T-helper 22 cell (primary cell): ENCODE results near the gene GBX2.

Source experiments
- DNase-seq: peaks from one replicate; pipeline ENCODE4 v3.0.0-alpha.2; 2020; ENCODE audit warnings: low read depth

GBX2 gene

GRCh38 chr2:236167297-236168109 is 683 bp downstream of the GBX2 start:
- no peak for DNase-seq

GRCh38 chr2:236166796-236167296 is 1.3 kb downstream of the GBX2 start:
- no peak for DNase-seq

- no peak for DNase-seq
Measured at GRCh38 chr2:236165842-236166795, 2.1 kb downstream of the GBX2 start.

GRCh38 chr2:236164925-236165841 is 3.0 kb downstream of the GBX2 start:
- no peak for DNase-seq

GRCh38 chr2:236164201-236164924 is 3.8 kb downstream of the GBX2 start:
- DNase-seq: no peak

- DNase-seq: no peak
Measured at GRCh38 chr2:236163471-236164200, 4.5 kb downstream of the GBX2 start.

- DNase-seq: no peak
Measured at GRCh38 chr2:236162882-236163470, 5.2 kb downstream of the GBX2 start.

- no peak for DNase-seq
Measured at GRCh38 chr2:236162031-236162845, 5.9 kb downstream of the GBX2 start.

GRCh38 chr2:236161531-236161930 is 6.7 kb downstream of the GBX2 start:
- DNase-seq: no peak

- no peak for DNase-seq
Measured at GRCh38 chr2:236161082-236161462, 7.1 kb downstream of the GBX2 start.

- no peak for DNase-seq
Measured at GRCh38 chr2:236160366-236161081, 7.7 kb downstream of the GBX2 start.

- no peak for DNase-seq
Measured at GRCh38 chr2:236159778-236160170, 8.4 kb downstream of the GBX2 start.

- DNase-seq: no peak
Measured at GRCh38 chr2:236158969-236159777, 9.0 kb downstream of the GBX2 start.

- no peak for DNase-seq
Measured at GRCh38 chr2:236157815-236158498, 10.2 kb downstream of the GBX2 start.

- DNase-seq: no peak
Measured at GRCh38 chr2:236157366-236157765, 10.8 kb downstream of the GBX2 start.

- DNase-seq: no peak
Measured at GRCh38 chr2:236156860-236157194, 11.4 kb downstream of the GBX2 start.
